Ishikawa (cell line): ENCODE results near the gene CLDN11.

ENCODE experiments used
- CEBPB ChIP-seq: IDR thresholded peaks from 2 replicates; pipeline ENCODE4 v1.6.1; 2012
- CREB1 ChIP-seq: IDR thresholded peaks from 2 replicates; pipeline ENCODE4 v1.6.1; 2012; ENCODE audit warnings: low read depth
- EGR1 ChIP-seq: IDR thresholded peaks from 2 replicates; pipeline ENCODE4 v1.6.1; 2012
- EP300 ChIP-seq: IDR thresholded peaks from 2 replicates; pipeline ENCODE4 v1.6.1; 2012; ENCODE audit warnings: borderline replicate concordance
- FOXM1 ChIP-seq: IDR thresholded peaks from 2 replicates; pipeline ENCODE4 v1.6.1; 2012; ENCODE audit warnings: low read depth, borderline replicate concordance
- MAX ChIP-seq: IDR thresholded peaks from 2 replicates; pipeline ENCODE4 v1.6.1; 2012
- NFIC ChIP-seq: IDR thresholded peaks from 2 replicates; pipeline ENCODE4 v1.6.1; 2012
- RAD21 ChIP-seq: IDR thresholded peaks from 2 replicates; pipeline ENCODE4 v1.6.1; 2012; ENCODE audit warnings: low read depth
- REST ChIP-seq: IDR thresholded peaks from 2 replicates; pipeline ENCODE4 v1.6.1; 2012; ENCODE audit warnings: low read depth, mild to moderate bottlenecking
- TAF1 ChIP-seq: IDR thresholded peaks from 2 replicates; pipeline ENCODE4 v1.6.1; 2012; ENCODE audit warnings: low read depth, mild to moderate bottlenecking
- TCF12 ChIP-seq: IDR thresholded peaks from 2 replicates; pipeline ENCODE4 v1.6.1; 2012; ENCODE audit warnings: low read depth
- TEAD4 ChIP-seq: IDR thresholded peaks from 2 replicates; pipeline ENCODE4 v1.6.1; 2012
- USF1 ChIP-seq: IDR thresholded peaks from 2 replicates; pipeline ENCODE4 v1.6.1; 2012
- YY1 ChIP-seq: IDR thresholded peaks from 2 replicates; pipeline ENCODE4 v1.6.1; 2012; ENCODE audit warnings: low read depth
- ZBTB7A ChIP-seq: IDR thresholded peaks from 2 replicates; pipeline ENCODE4 v1.6.1; 2012; ENCODE audit warnings: low read depth

Gene CLDN11

DNA sequence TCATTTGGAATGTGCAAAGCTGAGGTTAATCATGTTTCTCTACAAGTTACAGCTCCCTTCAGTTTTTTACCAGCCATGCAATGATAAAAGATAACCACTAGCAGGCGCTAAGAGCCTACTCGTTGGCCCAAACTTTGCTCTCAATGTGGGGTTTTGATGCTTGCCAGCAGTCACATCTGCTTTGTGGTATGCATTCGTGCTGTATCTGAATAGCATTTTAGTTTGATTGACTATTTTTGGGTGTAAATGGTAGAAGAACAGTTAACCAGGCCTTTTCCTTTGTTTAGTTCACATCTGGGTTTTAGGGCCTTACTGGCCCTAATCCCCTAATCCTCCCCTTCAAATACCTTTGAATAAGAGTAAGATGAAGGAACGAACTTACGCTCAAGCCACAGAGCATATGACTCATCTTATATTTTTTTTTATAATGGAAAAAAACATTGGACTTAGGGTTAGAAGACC lies 4.4 kb upstream of the CLDN11 start:
- TF ChIP-seq EP300, result no peak
- TF ChIP-seq RAD21, result peak; percentile 99

DNA sequence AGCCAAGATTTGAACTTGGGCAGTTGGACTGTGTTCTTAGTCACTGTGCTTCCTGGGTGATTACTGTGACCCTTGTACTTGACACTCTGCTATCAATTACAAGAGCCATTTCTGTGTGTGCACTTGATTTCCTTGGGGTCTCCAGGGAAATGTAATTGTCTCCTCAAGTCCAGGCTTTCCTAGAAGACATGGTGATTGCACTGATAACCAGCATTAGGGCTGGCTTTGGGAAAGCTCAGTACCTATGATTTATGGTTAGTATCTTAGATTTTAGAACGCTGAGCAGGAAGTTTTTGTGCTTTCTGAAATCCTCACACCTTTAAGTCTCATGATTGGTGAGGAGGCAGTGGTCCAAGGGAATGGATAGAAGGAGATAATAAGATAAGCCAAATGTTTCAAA lies 1.6 kb upstream of the CLDN11 start:
- TF ChIP-seq FOXM1 (no peak), TEAD4 (no peak), MAX (no peak), ZBTB7A (no peak), RAD21 (no peak), TCF12 (no peak), USF1 (no peak), REST (no peak), YY1 (no peak), TAF1 (no peak), NFIC (no peak), EP300 (no peak), CEBPB (no peak), CREB1 (no peak)

DNA sequence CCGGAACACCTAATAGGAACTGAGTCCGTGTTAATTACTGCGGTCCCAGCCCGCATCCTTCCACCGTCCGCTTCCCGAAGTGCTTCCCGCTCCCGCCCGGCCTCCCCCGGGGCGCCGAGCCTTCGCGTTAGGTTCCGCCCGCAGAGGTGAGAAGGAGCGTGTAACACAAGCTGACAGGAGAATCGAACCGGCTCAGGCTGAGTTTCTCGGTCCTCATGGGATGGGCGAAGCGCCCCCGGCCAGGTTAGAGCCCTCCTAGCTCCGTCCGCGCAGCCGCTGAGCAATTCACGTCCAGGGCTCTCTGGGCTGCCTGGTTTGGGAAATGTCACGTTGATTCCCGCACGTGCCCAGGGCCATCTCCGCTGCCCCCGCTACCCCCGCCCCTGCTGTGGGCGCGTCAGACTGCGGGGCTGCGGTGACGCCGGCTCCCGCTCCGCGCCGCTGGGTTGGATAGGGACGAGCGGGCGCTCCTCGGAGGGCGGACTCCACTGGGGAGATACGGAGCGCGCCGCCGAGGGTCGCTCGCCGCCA lies 954 bp downstream of the CLDN11 start:
- TF ChIP-seq TEAD4 (no peak), RAD21 (no peak), ZBTB7A (no peak), YY1 (no peak), TAF1 (no peak), FOXM1 (no peak), NFIC (no peak), CEBPB (no peak), EP300 (no peak)

DNA sequence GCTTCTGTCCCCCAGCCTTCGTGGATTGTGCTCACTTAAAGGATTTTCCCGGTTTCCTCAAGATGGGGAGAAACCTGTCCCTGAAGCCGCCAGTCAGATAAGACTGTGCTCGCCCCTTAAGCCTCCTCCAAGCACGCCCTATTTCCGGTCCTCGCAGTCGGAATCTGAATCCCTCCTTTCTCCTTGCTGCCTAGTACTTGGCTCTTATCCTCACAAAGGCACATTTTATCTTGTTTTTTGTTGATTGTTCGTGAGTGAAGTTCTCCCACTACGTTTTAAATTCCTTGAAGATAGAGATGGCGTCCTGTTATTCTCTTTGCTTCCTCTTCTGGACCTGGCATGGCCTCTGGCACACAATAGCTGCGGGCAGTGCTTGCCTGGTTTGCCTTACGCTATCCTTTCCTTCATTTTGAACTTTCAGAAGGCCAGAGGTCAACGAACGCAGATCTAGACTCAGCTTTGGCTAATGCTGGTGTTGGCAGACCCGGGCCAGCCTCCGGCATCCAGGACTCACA lies 1.7 kb downstream of the CLDN11 start:
- TF ChIP-seq EP300, result no peak
- TF ChIP-seq RAD21, result no peak
- TF ChIP-seq ZBTB7A, result no peak
- no peak for TF ChIP-seq TEAD4
- TF ChIP-seq MAX, result no peak
- no peak for TF ChIP-seq USF1
- TF ChIP-seq YY1, result no peak
- no peak for TF ChIP-seq REST
- no peak for TF ChIP-seq CEBPB
- no peak for TF ChIP-seq EGR1
- TF ChIP-seq NFIC, result no peak
- TF ChIP-seq TAF1, result no peak
- no peak for TF ChIP-seq FOXM1
- TF ChIP-seq CREB1, result no peak
- no peak for TF ChIP-seq TCF12

GRCh38 chr3:170421111-170421641 lies 2.5 kb downstream of the CLDN11 start:
- TF ChIP-seq EP300 (no peak), TEAD4 (no peak), EGR1 (no peak), YY1 (no peak), USF1 (no peak), TCF12 (no peak), MAX (no peak), REST (no peak), RAD21 (no peak), NFIC (no peak), CEBPB (no peak), FOXM1 (no peak), CREB1 (no peak), TAF1 (no peak), ZBTB7A (no peak)
